Fibroblast of pulmonary artery (primary cell): ENCODE measurements around the gene MAGI1.

Experiments
- DNase-seq: peaks from one replicate; pipeline ENCODE4 v3.0.0-alpha.2; 2010; ENCODE audit warnings: low read depth
- H3K4me3 ChIP-seq: replicated peaks from 2 replicates; pipeline ENCODE4 v1.5.1; 2011; ENCODE audit warnings: low read depth, mild to moderate bottlenecking, control low read depth, low read length, moderate library complexity
- TF ChIP-seq, protein P1 (sequence below): IDR thresholded peaks from 2 replicates; pipeline ENCODE4 v1.5.1; 2011; ENCODE audit warnings: mild to moderate bottlenecking, control low read depth, low read length, inconsistent platforms; ENCODE audit errors: missing control alignments

MAGI1 gene

DNA sequence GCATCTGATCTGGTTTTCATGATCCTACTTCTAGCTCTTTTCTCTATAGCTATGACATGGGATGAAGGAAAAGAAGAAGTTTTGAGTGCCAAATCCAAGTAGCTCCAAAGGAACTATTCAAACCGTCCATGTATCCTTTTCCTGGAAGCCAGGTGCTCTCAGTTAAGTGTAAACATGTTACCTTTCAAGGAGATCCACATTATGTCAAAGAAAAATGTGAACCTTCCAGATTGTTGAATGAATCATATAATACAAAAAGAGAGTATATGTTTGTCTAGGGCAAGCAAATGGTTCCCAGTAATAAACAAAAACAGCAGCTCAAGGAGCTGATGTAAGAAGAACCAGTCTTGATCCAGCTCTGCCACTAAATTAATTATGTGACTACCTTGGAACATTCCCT is 534.9 kb downstream of the MAGI1 start:
- H3K4me3 ChIP-seq, result no peak overlapping the region
- TF ChIP-seq, protein P1, sequence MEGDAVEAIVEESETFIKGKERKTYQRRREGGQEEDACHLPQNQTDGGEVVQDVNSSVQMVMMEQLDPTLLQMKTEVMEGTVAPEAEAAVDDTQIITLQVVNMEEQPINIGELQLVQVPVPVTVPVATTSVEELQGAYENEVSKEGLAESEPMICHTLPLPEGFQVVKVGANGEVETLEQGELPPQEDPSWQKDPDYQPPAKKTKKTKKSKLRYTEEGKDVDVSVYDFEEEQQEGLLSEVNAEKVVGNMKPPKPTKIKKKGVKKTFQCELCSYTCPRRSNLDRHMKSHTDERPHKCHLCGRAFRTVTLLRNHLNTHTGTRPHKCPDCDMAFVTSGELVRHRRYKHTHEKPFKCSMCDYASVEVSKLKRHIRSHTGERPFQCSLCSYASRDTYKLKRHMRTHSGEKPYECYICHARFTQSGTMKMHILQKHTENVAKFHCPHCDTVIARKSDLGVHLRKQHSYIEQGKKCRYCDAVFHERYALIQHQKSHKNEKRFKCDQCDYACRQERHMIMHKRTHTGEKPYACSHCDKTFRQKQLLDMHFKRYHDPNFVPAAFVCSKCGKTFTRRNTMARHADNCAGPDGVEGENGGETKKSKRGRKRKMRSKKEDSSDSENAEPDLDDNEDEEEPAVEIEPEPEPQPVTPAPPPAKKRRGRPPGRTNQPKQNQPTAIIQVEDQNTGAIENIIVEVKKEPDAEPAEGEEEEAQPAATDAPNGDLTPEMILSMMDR, result no peak
- no peak for DNase-seq

DNA sequence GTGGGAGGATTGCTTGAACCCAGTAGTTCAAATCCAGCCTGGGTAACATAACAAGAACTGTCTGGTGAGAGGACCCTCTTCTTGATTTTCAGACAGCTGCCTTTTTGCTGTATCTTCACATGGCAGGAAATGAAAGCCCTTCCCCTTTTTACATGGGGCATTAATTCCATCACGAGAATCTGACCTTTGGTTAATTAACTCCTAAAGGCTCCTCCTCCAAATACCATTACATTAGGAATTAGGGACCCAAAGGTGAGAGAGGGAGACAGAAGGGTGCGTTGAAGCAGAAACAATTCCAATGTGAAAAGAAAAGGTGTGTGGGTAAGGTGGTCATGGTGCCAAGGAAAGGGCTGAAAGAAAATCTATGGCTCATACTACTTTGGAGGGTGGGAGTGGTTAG is 536.2 kb downstream of the MAGI1 start:
- DNase-seq, result no peak
- TF ChIP-seq, protein P1, result no peak
- no peak overlapping the region for H3K4me3 ChIP-seq

DNA sequence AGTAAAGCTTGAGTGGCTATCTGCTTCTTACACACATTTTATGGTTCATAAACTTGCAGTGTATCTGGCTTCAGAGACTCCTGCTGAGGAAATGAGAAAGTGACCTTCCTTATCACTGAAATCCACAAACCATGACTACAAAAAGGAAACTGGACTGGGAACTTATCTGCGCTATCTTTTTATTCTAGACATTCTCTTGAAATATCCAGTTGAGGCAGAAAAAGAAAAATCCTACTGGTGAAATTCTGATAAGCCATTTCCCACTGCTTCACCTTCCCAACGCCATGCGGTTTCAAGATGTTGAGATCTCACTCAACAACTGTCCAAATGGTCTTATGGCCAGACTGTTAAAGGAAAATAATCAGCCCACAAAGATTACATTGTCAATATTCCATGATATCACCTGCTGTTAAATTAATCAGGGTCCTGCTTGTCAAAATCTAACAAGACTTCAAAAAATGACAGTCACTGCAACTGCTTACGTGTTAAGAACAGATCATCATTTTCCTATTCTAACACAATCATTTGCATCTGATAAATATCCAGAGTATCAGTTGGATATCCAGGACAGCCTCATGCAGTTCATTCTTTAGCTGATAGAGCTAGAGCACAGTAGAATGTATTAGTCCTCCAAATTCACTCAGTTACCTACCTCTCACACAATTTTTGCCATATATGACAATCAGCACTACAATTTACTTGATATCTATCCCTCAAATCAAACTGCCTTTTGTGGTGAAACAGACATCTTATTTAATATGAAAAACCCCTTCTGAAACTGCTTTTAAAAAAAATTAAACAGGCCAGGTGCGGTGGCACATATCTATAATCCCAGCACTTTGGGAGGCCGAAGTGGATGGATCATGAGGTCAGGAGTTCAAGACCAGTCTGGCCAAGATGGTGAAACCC is 538.1 kb downstream of the MAGI1 start:
- H3K4me3 ChIP-seq, result no peak overlapping the region
- no peak for DNase-seq
- TF ChIP-seq, protein P1, result no peak

DNA sequence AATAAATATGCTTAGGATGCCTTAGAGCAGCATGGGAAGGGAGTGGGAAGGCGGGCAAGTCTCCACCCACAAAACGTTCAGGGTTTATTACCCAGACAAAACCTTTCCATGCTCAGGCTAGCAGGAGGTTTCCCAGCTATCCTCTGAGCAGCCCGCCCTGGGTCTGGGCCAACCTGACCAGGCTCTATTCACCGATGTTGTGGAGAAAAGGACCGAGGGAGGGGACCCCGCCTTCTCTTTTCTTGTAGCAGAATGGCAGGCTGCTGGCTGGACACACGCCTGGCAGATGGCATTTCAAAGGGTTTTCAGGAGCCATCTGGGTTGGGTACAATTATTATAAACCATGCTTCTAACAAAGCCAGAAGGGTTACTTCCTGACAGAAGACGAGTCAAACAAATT is 540.9 kb downstream of the MAGI1 start:
- TF ChIP-seq, protein P1, result no peak
- no peak overlapping the region for H3K4me3 ChIP-seq
- no peak for DNase-seq

DNA sequence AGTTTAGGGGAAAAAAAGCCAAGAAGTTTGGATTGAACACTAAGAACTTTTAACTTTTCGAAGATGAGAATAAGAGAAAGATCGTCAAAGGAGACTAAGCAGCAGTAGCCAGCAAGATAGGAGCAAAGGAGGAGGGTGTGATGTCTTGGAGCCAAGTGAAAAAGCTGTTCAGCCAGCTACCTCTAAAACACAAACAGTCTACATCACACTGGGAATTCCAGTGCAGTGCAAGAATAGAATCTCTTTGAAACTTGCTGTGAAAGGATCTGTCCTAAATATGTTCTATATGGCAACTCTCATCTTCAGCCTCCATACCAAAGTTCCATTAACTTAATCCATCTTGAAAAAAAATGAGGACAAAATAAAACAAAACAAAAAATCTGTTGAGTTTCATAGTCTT is 541.5 kb downstream of the MAGI1 start:
- TF ChIP-seq, protein P1, result no peak
- no peak overlapping the region for H3K4me3 ChIP-seq
- DNase-seq, result no peak

DNA sequence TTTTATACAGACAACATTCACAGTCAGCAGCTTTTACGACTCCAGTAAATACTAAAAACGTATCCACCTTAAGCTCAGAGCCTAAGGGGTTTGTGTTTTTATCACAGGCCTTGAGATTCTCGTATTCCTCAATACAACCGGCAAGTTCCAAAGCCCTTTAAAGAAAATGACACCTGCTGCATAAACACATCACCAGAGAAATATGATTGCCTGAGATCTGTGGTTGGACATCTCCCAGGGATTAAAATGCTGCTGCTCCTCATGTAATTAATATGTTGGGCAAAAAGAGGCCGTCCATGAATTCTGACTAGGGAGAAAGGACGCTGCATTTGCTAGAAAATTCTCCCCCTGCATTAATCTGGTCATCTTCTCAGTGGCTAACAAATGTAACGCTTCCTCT is 544.8 kb downstream of the MAGI1 start:
- no peak for DNase-seq
- TF ChIP-seq, protein P1, result no peak
- H3K4me3 ChIP-seq, result no peak overlapping the region

DNA sequence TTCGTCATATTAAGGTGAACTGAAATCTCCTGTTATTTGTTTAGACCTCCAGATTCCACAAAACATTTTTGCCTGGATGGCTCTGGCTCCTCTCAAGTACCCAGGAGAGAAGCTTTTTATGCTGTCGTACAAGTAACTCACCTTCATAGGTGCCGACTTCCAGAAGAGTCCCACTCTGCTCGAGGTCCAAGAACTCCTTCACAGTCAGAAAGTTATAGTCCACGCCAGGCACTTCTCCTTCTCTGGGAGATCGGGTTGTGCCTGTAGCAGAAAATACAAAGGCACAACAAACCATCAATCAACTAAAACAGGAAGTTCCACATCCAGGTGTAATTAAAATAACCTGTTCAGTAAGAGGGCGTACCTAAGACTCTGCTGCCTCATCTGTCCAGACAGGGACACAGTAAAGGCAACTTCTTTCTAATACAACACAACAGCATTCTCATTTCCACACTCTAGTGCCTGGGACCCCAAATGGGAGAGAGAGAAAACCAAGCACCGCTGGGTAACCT is 545.3 kb downstream of the MAGI1 start:
- TF ChIP-seq, protein P1, result no peak
- no peak overlapping the region for H3K4me3 ChIP-seq
- no peak for DNase-seq
